Subcutaneous abdominal adipose tissue (tissue), 5 donors: ENCODE data around the gene GGA1.
"Not testable (repeated sequence)": the region's sequence is repeated elsewhere in the genome, so short reads cannot be mapped to it uniquely, and the experiment has no call there.

ENCODE experiments used
- H3K27ac ChIP-seq: one replicate; pipeline ENCODE4 v1.7.0; 2013; ENCODE audit warnings: low read depth, mild to moderate bottlenecking, inconsistent platforms, low read length, moderate library complexity
- H3K27me3 ChIP-seq, 5 donors: one replicate each; pipeline ENCODE4 v1.7.0; 2013; ENCODE audit warnings: low read length in 5 of 5, inconsistent platforms in 1 of 5; ENCODE audit not compliant: control insufficient read depth in 5 of 5, insufficient read depth in 4 of 5
- H3K36me3 ChIP-seq, 5 donors: one replicate each; pipeline ENCODE4 v1.7.0; 2013; ENCODE audit warnings: low read length in 5 of 5; ENCODE audit not compliant: control insufficient read depth in 5 of 5, insufficient read depth in 5 of 5
- H3K4me1 ChIP-seq, 5 donors: one replicate each; pipeline ENCODE4 v1.7.0; 2013; ENCODE audit warnings: low read length in 5 of 5, mild to moderate bottlenecking in 3 of 5, moderate library complexity in 1 of 5; ENCODE audit not compliant: control insufficient read depth in 5 of 5, insufficient read depth in 5 of 5
- H3K4me3 ChIP-seq, 5 donors: one replicate each; pipeline ENCODE4 v1.7.0; 2013; ENCODE audit warnings: low read length in 5 of 5, low read depth in 1 of 5
- H3K9ac ChIP-seq, 5 donors: one replicate each; pipeline ENCODE4 v1.7.0; 2013; ENCODE audit warnings: low read length in 5 of 5, mild to moderate bottlenecking in 4 of 5, moderate library complexity in 3 of 5
- H3K9me3 ChIP-seq, 5 donors: one replicate each; pipeline ENCODE4 v1.7.0; 2013; ENCODE audit warnings: low read length in 5 of 5; ENCODE audit not compliant: control insufficient read depth in 5 of 5
- donor health status: healthy.
- donor health status: healthy.
- donor health status: healthy.
- donor health status: healthy.
- donor health status: healthy.

The GGA1 gene

DNA sequence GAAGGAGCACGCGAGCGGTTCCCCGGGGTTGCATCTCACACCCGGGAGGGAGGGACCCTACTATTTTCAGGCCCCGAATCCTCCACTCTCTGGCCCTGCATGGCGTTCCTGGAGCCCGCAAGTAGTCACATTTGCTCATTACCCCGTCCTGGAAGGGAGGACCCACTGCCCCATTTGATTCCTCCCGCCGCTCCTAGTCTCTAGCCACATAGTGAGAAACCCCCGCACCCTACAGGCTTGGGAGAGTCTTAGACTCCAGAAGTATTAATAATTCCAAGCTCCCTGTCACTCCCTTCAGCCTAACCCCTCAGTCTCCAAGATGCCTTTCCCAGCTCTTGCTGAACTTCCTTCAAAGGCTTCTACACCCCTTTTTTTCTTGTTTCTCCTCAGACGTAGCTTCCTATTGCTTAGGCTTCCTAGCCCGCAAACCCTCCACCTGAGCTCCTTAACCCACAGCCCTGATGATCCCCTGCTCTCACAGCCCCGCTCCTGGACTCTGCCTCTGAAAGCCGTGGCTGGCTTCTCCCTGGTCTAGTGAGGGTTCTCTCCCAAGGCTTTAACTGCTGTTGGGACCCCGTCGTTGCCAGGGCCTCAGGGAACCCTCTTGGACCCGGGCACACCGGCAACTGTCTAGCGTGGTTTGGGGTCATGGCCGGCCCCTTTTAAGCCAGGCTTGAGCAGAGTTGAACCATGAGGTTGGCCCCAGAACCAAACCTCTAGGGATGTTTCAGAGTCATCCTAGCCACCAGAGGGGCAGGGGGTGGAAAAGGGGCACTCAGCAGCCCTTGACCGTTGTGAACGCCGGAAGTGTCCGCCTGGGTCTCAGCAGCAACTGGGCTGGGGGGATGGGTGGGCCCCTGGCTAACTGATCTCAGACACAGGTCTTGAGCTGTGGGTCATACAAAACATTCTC is 862 bp downstream of the GGA1 start:
- H3K27ac ChIP-seq: peak overlapping the region; percentile 88
- H3K36me3 ChIP-seq: peaks cover 0 to 7% (median 3%) of the 10 kb centered on the region in 5 donors
- no peaks in the 10 kb centered on the region for H3K9me3 ChIP-seq
- H3K4me1 ChIP-seq: peaks cover 4 to 53% (median 47%) of the 10 kb centered on the region in 5 donors
- peak overlapping the region; percentile 85 to 93 (median 88) for H3K9ac ChIP-seq
- H3K27me3 ChIP-seq: peaks cover 0 to 5% (median 0%) of the 10 kb centered on the region in 5 donors
- H3K4me3 ChIP-seq: peak overlapping the region; percentile 79 to 90 (median 80)

DNA sequence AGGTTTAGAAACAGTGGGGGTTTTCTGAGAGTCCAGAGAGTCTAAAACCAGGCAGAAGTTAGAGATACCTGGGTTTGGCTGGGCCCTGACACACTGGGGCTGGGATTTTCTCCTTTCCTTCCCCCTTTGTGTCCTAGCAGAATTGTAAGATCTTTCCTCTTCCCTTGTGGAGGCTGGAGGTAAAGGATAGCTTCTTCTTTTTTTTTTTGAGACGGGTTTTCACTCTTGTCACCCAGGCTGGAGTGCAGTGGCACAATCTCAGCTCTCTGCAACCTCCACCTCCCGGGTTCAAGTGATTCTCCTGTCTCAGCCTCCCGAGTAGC is 1.5 kb downstream of the GGA1 start:
- H3K36me3 ChIP-seq: peaks cover 0 to 11% (median 5%) of the 10 kb centered on the region in 5 donors
- peaks cover 4 to 53% (median 47%) of the 10 kb centered on the region in 5 donors for H3K4me1 ChIP-seq
- peak overlapping the region in 4 of 5 donors; percentile 79 to 90 (median 80) for H3K4me3 ChIP-seq
- not testable (repeated sequence) for H3K27me3 ChIP-seq, H3K9me3 ChIP-seq
- peak overlapping the region; percentile 88 for H3K27ac ChIP-seq
- peak overlapping the region in 4 of 5 donors; percentile 85 to 93 (median 88) for H3K9ac ChIP-seq

DNA sequence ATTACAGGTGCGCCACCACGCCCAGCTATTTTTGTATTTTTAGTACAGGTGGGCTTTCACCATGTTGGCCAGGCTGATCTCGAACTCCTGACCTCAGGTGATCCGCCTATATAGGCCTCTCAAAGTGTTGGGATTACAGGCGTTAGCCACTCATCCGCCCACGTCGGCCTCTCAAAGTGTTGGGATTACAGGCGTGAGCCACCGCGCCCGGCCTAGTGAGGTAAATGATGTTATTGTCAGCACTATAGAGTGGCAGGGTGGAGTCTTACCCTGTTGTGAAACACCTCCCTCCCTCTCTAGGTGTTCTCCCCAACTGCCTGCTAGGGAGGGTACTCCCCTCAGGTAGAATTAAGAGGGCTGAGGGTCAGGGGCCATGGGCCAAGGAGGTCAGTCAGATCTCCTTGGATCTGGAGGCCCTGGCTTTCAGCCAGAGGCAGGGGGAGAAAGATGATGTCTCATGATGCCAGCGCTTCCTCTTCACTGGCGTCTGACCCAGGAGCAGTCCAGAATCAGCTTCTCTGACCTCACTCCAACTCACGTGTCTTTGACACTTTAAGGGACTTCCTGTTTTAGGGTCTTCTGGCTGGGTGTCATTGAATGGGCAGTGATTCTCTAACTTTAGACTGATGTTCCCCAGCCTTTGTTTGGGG is 2.0 kb downstream of the GGA1 start:
- H3K36me3 ChIP-seq: peaks cover 0 to 11% (median 5%) of the 10 kb centered on the region in 5 donors
- peaks cover 0 to under 1% (median 0%) of the 10 kb centered on the region in 5 donors for H3K27me3 ChIP-seq
- H3K4me1 ChIP-seq: peaks cover 4 to 53% (median 47%) of the 10 kb centered on the region in 5 donors
- H3K27ac ChIP-seq: peak overlapping the region; percentile 88
- peak overlapping the region in 1 of 5 donors; percentile 21 for H3K9ac ChIP-seq
- no peaks in the 10 kb centered on the region for H3K9me3 ChIP-seq
- H3K4me3 ChIP-seq: peak overlapping the region in 1 of 5 donors; percentile 14

DNA sequence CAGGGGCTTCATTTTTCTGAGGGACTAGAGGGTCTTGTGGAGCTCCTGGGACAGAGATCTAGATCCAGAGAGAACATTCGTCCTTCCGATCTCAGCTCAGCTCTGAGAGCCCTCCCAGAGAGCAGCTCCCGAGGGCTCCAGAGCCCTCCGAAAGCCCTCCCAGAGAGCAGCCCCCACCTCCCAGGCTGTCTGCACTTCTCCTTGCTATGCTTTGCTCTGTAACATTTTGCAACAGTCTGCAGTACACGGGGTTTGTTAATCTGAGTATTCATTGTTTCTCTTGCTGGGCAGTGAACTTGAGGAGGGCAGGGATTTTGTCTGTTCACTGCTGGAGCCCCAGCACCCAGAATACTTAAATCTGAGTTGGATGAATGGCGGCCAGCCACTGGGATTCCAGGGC is 2.6 kb downstream of the GGA1 start:
- peak overlapping the region; percentile 23 for H3K27ac ChIP-seq
- peaks cover 4 to 53% (median 47%) of the 10 kb centered on the region in 5 donors for H3K4me1 ChIP-seq
- H3K4me3 ChIP-seq: no peak overlapping the region

DNA sequence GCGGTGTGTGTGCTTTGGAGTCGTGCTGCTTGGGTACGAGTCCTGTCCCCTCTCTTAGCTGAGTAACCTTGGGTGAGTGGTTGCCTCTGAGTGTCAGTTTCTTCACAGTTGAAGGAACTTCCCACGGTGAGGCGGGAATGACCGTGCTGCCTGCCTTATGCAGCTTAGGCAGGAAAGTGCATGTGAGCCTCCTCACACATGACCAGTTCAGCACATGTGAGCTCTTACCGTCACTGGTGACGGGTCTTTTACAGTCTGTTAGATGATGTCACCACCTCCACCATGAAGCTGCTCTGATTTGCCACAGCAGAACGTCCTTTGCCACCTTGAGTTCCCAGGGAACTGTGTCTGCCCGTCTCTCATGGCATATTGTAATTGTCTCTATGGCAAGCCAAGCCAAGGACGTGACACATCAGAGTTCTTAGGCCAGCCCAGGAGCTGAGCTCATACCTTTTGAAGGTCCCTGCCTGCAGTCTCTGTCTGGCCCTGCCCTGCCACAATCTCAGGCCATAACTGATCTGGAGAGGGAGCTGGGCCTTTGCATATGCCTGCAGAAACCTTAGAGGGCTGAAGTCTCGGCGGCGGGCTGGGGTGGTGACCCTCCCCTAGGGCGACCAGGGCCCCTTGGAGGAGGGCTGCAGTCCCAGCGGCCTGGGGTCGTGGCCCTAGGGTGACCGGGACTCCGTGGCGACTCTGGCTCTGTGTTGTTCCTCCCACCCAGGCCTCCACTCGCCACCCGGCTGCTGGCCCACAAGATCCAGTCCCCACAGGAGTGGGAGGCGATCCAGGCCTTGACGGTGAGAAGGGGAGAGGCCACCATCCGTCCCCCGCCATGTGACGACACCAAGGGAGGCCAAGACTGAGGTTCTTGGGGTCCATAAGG is 7.8 kb downstream of the GGA1 start:
- peaks cover 0 to 15% (median 12%) of the 10 kb centered on the region in 5 donors for H3K4me1 ChIP-seq
- H3K36me3 ChIP-seq: peaks cover 0 to 64% (median 51%) of the 10 kb centered on the region in 5 donors
- no peak overlapping the region for H3K4me3 ChIP-seq
- no peak overlapping the region for H3K27ac ChIP-seq
- H3K9ac ChIP-seq: no peak overlapping the region
- no peaks in the 10 kb centered on the region for H3K27me3 ChIP-seq
- no peaks in the 10 kb centered on the region for H3K9me3 ChIP-seq

More for the DNA sequence above, 2.6 kb downstream of the GGA1 start:
- Histone ChIP-seq H3K9me3 (no peaks in the 10 kb centered on the region), H3K27me3 (no peaks in the 10 kb centered on the region), H3K9ac (peak overlapping the region in 2 of 5 donors; percentile 40 to 55), H3K36me3 (peaks cover 0 to 15% (median 8%) of the 10 kb centered on the region in 5 donors)

DNA sequence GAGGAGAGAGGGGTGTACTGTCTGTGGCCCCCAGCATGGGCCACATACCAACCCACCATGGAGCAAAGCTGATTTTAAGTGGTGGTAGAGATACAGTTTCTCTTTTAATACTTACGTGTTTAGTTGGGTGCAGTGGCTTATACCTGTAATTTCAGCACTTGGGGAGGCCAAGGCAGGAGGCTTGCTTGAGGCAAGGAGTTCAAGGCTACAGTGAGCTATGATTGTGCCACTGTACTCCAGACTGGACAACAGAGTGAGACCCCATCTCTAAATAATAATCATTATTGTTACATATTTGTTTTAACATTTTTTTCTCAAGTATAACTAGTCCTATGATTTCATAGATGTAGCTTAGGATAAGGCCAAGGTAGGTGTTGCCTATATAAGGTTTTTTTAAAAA is 8.8 kb downstream of the GGA1 start:
- Histone ChIP-seq H3K27ac (no peak overlapping the region), H3K27me3 (no peaks in the 10 kb centered on the region), H3K9me3 (no peaks in the 10 kb centered on the region), H3K9ac (no peak overlapping the region), H3K4me1 (peaks cover 0 to 12% (median 11%) of the 10 kb centered on the region in 5 donors), H3K36me3 (peaks cover 0 to 72% (median 55%) of the 10 kb centered on the region in 5 donors), H3K4me3 (no peak overlapping the region)

DNA sequence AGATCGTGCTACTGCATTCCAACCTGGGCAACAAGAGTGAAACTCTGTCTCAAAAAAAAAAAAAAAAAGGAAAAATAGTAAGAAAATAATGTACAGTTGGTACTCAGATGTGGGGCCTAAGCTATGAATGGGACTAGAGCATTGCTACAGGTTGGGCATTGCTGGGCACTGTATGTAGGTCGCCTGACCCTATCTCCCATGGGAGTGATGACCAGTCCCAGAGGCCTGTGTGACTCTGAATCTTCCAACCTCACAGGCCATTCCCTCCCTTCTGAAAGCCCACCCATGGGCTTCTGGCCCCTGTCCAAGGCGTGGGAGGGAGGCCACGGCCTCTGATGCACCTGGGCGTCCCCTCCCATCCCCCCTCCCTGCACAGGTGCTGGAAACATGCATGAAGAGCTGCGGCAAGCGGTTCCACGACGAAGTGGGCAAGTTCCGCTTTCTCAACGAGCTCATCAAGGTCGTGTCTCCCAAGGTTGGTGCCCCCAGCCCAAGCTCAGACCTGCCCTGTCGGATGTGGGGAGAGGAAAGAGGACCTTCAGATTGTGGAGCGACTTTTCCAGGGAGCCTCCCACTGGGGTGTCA is 9.5 kb downstream of the GGA1 start:
- no peak overlapping the region for H3K4me3 ChIP-seq
- no peak overlapping the region for H3K9ac ChIP-seq
- H3K36me3 ChIP-seq: peaks cover 0 to 79% (median 58%) of the 10 kb centered on the region in 5 donors
- peaks cover 0 to 9% (median 8%) of the 10 kb centered on the region in 5 donors for H3K4me1 ChIP-seq
- no peaks in the 10 kb centered on the region for H3K27me3 ChIP-seq
- H3K27ac ChIP-seq: no peak overlapping the region
- no peaks in the 10 kb centered on the region for H3K9me3 ChIP-seq

DNA sequence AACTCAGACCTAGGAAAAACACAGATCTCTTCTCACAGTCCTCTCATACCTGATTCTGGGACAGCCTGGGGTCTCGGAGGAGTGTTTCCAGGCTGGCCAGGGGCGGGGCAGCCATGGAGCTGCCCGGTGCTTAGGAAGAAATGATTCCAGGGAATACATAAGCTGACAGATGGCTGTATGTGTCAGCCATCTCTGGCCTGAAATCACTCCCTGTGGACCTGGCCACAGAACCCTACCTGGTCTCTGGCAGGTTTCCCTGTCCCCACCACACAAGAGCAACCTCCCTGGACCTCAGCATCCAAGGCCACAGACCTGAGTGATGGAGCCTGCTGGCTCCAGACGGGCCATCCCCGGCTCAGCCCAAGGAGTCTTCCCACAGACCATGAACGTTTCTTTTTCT is 10.0 kb downstream of the GGA1 start:
- H3K4me3 ChIP-seq: no peak overlapping the region
- H3K36me3 ChIP-seq: peaks cover 0 to 81% (median 60%) of the 10 kb centered on the region in 5 donors
- H3K4me1 ChIP-seq: peaks cover 0 to 5% (median 4%) of the 10 kb centered on the region in 5 donors
- H3K9me3 ChIP-seq: no peaks in the 10 kb centered on the region
- H3K9ac ChIP-seq: no peak overlapping the region
- no peaks in the 10 kb centered on the region for H3K27me3 ChIP-seq
- no peak overlapping the region for H3K27ac ChIP-seq

DNA sequence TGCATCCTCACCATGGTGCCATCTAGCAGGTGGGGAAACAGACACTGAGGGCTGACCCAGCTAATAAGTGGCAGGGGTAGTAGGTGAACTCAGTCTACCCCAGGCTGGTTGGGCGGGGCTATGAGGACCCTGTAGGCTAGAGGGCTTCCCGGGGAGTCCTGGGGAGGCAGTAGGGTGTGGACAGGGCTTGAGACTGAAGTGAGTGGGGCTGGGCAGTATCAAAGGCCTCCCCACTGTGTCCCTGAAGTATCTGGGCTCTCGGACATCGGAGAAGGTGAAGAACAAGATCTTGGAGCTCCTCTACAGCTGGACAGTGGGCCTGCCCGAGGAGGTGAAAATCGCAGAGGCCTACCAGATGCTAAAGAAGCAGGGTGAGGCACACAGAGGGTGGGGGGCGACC is 11.4 kb downstream of the GGA1 start:
- peaks cover 0 to 80% (median 59%) of the 10 kb centered on the region in 5 donors for H3K36me3 ChIP-seq
- no peak overlapping the region for H3K4me3 ChIP-seq
- no peaks in the 10 kb centered on the region for H3K27me3 ChIP-seq

More for the DNA sequence above, 11.4 kb downstream of the GGA1 start:
- no peaks in the 10 kb centered on the region for H3K9me3 ChIP-seq
- peaks cover 0 to 8% (median 4%) of the 10 kb centered on the region in 5 donors for H3K4me1 ChIP-seq
- no peak overlapping the region for H3K9ac ChIP-seq
- no peak overlapping the region for H3K27ac ChIP-seq
